GM19239 (cell line): ENCODE results near the gene EIF2D.
A peak's percentile ranks its signal among the peaks of the same experiment; 100 is the strongest.
"Not testable (repeated sequence)": the region's sequence is repeated elsewhere in the genome, so short reads cannot be mapped to it uniquely, and the experiment has no call there.

ENCODE experiments used
- DNase-seq: peaks from one replicate; pipeline ENCODE4 v3.0.0; 2011; ENCODE audit warnings: low spot score; ENCODE audit not compliant: insufficient read length
- FAIRE-seq: peaks from 2 replicates; lab custom pipeline; 2011; peaks lifted over from hg19 to GRCh38; lab: Jason Lieb, UNC

Gene EIF2D

GRCh38 chr1:206589206-206589605, 23.1 kb downstream of the EIF2D start:
- no peak for DNase-seq
- FAIRE-seq: no peak

DNA sequence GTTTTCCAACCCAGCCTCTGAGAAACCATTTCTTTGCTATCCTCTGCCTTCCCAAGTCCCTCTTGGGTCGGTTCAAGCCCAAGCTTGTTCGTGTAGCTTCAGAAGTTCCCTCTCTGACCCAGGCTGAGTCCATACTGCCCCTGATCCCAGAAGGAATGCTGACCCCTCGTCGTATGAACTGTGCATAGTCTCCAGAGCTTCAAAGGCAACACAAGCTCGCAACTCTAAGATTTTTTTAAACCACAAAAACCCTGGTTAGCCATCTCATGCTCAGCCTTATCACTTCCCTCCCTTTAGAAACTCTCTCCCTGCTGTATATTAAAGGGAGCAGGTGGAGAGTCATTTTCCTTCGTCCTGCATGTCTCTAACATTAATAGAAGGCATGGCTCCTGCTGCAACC, 23.8 kb downstream of the EIF2D start:
- DNase-seq (no peak), FAIRE-seq (no peak)

DNA sequence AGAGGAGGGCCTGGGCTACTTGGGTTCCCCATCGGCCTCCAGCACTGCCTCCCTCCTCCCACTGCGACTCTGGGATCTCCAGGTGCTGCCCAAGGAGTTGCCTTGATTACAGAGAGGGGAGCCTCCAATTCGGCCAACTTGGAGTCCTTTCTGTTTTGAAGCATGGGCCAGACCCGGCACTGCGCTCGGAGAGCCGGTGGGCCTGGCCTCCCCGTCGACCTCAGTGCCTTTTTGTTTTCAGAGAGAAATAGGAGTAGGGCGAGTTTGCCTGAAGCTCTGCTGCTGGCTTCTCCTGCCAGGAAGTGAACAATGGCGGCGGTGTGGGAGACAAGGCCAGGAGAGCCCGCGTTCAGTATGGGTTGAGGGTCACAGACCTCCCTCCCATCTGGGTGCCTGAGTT, 24.4 kb downstream of the EIF2D start:
- FAIRE-seq: no peak
- DNase-seq: no peak

DNA sequence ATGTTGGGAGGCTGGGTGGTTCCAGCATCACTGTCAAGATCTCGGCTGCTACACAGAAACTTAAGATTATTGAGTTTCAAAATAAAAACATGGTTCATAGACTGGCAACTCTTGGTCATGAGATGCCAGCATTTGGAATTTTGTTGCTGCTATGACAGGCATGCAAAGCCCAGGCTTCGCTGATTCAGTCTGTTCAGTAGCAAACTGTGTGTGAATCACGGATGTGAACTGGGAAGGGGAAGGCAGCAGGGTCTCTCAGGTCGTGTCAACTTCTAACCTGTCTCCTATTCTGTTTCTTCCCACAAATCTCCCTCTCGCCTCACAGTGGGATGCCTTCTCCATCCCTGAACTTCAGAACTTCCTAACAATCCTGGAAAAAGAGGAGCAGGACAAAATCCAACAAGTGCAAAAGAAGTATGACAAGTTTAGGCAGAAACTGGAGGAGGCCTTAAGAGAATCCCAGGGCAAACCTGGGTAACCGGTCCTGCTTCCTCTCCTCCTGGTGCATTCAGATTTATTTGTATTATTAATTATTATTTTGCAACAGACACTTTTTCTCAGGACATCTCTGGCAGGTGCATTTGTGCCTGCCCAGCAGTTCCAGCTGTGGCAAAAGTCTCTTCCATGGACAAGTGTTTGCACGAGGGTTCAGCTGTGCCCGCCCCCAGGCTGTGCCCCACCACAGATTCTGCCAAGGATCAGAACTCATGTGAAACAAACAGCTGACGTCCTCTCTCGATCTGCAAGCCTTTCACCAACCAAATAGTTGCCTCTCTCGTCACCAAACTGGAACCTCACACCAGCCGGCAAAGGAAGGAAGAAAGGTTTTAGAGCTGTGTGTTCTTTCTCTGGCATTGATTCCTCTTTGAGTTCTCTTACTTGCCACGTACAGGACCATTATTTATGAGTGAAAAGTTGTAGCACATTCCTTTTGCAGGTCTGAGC, 25.5 kb downstream of the EIF2D start:
- DNase-seq (no peak), FAIRE-seq (no peak)

DNA sequence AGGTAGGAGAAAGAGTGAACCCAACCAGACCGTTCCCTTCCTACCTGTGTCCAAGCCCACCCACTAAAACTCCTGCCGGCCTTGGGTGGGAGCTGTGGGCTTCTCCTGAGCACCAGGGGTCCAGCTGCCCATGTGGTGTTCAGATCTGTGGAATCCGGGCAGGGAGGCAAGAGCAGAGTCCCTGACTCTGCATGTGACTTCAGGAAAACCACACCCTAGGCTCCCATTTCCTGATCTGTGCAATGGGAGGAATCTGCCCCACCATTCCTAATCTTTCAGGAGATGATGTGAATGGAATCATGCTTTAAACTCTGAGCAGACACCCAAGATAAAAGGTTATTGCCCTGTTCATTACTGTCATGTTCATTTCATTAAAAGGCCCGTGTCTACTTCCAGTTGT, 27.6 kb downstream of the EIF2D start:
- no peak for FAIRE-seq

DNA sequence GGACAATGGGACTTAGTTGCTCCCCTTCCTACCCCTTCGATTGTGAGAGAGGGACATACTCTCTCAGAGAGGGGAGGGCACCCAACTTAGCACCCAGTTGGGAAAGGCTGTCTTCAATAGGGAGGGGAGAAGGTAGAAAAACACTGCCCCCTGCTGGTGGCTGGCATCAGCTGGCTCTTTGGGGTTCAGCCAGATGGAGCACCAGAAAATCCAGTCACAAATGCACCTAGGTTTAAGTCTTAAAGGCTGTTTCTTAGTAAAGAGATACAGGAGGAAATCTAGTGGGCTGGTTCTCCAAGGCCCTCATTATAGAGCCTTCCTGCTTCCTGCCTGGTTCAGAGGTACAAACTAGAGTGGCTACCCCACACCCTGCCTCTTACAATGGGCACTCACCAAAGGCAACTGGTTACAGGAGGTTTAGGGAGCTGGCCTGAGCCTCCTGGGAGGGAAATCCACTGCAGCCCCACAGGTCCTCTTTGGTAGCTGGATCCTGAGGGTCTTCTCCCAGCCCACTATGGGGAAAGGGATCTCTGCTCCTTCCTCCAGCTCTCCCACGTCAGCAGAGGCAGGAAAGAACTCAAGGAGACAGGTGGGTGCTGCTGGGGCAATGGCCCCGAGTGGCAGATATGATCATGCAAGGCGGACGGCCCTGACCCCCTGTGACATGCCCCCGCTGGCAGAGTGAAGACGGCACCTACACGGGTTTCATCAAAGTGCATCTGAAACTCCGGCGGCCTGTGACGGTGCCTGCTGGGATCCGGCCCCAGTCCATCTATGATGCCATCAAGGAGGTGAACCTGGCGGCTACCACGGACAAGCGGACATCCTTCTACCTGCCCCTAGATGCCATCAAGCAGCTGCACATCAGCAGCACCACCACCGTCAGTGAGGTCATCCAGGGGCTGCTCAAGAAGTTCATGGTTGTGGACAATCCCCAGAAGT, 28.3 kb downstream of the EIF2D start:
- DNase-seq (peak; percentile 68), FAIRE-seq (peak; percentile 40)

More for the DNA sequence above, 27.6 kb downstream of the EIF2D start:
- DNase-seq: no peak

DNA sequence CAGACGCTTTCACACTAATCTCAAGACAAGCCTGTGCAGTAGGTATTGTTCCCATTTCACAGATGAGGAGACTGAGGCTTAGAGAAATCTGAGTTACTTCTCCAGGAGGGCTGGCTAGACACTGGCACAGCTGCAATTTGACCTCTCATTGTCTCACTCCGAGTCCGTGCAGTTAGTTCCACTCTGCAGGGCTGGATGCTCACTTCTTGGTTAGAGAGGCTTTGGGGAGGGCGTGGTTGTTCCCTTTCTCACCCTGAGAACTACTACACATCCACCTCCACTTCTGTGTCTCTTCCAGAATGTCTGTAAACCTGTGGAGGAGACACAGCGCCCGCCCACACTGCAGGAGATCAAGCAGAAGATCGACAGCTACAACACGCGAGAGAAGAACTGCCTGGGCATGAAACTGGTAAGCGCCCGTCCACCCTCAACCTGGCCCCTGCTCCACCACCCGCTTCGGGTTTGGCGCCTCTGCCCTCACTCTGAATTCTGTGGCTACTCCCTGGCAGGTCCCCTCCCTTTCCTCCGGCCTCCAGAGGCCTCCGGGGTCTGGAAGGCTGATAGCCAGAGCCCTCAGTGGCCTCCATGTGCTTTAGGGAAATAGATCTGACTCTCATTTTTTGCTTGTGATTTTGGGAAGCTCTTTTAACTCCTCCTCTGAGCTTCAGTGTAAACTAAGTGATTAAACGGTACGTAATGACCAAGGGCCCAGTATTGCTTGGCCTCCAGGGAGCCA, 29.1 kb downstream of the EIF2D start:
- FAIRE-seq (no peak), DNase-seq (no peak)

DNA sequence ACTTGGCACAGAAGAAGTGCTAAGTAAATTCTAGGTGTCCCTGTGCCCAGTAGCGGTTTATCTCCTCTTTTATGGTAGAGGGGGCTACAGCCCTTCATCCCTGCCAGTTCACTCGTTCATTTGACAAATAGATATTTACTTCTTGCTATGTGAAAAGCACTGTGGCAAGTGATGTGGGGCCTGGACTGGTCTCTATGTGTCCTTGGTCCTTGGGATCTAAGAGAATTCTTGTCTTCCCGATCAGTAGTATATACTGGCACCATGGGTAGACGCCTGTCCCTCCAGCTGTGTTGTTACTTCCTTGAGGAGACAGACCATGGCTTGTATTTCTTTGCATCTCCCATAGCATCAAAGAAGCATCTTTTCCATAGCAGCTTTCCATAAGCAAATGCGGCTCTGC, 29.7 kb downstream of the EIF2D start:
- FAIRE-seq: no peak

DNA sequence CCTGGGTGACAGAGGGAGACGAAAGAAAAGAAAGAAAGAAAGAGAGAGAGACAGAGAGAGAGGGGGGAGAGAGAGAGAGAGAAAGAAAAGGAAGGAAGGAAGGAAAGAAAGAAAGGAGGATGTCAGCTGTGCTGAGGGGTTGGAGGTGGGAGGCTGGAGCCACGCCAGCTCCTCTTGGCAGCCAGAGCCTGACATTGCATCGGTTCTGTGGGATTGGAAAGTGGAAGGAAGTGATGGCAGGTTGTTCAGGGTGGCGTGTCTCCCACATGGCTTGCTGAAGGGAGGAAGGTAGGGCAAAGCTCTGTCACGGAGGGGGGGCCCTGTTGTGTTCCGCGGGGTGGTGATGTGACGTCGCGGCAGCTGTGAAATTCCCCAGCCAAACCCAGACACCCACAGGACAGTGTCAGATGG, 30.7 kb downstream of the EIF2D start:
- no peak for DNase-seq
- FAIRE-seq: no peak

More for the DNA sequence above, 29.7 kb downstream of the EIF2D start:
- DNase-seq: no peak

- FAIRE-seq, DNase-seq: not testable (repeated sequence)
Observed at GRCh38 chr1:206581114-206581497, 31.2 kb downstream of the EIF2D start.

- no peak for FAIRE-seq
Observed at GRCh38 chr1:206580438-206581113, 31.7 kb downstream of the EIF2D start.

DNA sequence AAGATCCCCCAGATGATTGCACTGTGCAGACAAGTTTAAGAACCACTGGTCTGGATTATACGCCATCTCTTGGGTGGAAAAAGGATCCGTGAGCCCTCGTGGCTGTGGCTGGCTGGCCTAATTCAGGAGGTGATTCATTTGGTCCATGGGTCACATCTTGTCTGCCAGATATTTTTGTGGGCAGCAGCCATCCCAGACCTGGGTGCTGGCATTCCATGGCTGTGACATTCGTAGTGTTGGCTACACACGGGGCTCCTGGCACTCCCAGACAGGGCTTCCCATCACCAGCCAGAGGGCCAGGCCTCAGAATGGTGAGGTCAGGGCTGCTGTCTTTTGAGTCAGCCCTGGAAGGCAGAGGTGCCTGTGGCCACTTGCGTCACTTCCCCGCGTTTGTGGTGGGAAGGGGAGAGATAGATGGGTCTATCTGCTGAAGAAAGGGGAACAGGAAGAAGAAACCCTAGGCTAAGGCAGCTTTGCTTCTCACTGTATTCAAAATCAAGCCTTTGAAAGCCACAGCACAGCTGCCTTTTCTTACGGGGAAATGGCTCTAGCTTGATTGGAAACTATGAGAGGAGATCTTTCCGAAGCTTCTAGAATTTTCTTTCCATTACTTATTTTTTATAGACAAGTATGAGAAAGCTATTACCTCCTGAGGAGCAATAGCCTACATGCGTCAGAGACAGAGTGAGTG, 32.4 kb downstream of the EIF2D start:
- FAIRE-seq (peak; percentile 95), DNase-seq (peak; percentile 76)

More at GRCh38 chr1:206580438-206581113, 31.7 kb downstream of the EIF2D start:
- no peak for DNase-seq

DNA sequence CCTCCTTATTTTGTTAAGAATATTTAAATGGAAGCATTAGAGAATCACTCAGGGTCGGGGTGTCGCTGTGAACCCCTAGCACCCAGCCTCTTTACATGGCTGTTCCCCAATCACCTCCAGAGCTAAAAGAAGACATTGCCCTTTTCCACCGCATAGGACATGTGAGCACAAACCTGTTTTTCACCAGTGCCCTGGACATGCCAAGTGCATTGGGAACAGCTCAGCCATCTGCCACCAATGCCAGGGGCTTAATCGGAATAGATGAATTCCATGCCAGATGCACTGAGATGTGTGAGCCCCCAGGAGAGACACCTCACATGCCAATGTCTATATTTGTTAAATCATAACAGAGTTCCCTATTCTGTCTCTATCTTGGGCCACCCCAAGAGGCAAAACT, 33.3 kb downstream of the EIF2D start:
- DNase-seq (no peak), FAIRE-seq (peak; percentile 31)

GRCh38 chr1:206578068-206578977, 33.9 kb downstream of the EIF2D start:
- FAIRE-seq: no peak

GRCh38 chr1:206577626-206578025, 34.6 kb downstream of the EIF2D start:
- FAIRE-seq (no peak), DNase-seq (no peak)

More at GRCh38 chr1:206578068-206578977, 33.9 kb downstream of the EIF2D start:
- no peak for DNase-seq

DNA sequence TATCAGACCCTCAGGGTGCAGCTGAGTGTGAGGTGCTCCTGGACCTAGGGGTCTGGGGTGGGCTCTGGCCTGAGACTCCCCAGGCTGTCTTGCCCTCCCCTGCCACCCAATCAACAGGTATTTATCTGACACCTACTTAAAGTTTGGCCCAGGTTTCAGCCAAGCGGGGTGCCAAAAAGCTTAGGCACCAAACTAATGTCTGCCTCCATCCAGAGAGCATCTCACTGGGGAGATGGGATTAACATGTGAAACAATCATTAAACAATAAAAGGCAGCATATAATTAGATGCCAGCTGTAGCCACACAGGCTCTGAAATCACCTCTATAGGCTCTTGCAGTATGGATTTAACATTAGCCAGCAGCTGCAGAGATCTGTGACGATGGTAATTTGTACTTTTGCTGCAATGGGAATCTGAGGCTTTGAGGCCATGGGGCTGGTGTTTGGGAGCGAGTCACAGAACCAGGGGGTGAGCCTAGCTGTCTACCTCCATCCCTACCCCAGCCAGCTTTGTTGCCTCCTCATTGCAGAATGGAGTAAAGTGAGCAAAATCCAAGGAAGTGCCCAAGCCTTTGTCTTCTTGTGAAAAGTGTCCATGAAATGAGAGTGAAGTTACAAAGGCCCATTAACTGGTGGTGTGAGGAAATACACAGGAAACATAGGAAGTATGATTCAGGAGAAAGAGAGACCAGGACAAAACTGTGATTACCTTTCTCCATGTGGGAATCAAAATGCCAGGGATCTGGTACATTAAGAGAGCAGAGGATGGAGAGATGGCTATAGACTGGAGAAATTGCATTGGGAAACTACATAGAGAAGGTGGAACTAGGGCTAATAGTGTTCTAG, 36.1 kb downstream of the EIF2D start:
- no peak for DNase-seq
- FAIRE-seq: no peak
